ENCODE results near the gene KCNK2. TPM values are rescaled to one million over a fixed set of nuclear protein-coding genes. Genes with fewer than 3 reads are reported as not detected.

KCNK2 gene
- total RNA-seq, 1 donor from 2014 or later: 0.26 TPM

GRCh38 chr1:215095524-215095923 lies 13.0 kb downstream of the KCNK2 start:
- no peaks in the 10 kb centered on the region for H3K4me1 ChIP-seq
- TF ChIP-seq CTCF (IDR thresholded peaks at IDR 0.05): no peak
- H3K9me3 ChIP-seq: no peaks in the 10 kb centered on the region
- no peak overlapping the region for H3K27ac ChIP-seq
- H3K4me3 ChIP-seq: no peak overlapping the region
- no peak for ATAC-seq
- no peaks in the 10 kb centered on the region for H3K27me3 ChIP-seq
- no peaks in the 10 kb centered on the region for H3K36me3 ChIP-seq
- no peak for DNase-seq
- intact Hi-C loops (cut with DNase I): no loop called here

- H3K27me3 ChIP-seq: no peaks in the 10 kb centered on the region
- DNase-seq (no peak), ATAC-seq (no peak)
- no peaks in the 10 kb centered on the region for H3K4me1 ChIP-seq
- H3K4me3 ChIP-seq: no peak overlapping the region
- no peak for TF ChIP-seq CTCF (IDR thresholded peaks at IDR 0.05)
- intact Hi-C loops (cut with DNase I): no loop called here
- no peaks in the 10 kb centered on the region for H3K36me3 ChIP-seq
- no peak overlapping the region for H3K27ac ChIP-seq
- no peaks in the 10 kb centered on the region for H3K9me3 ChIP-seq
Observed at GRCh38 chr1:215101511-215101910, 19.0 kb downstream of the KCNK2 start.

DNA sequence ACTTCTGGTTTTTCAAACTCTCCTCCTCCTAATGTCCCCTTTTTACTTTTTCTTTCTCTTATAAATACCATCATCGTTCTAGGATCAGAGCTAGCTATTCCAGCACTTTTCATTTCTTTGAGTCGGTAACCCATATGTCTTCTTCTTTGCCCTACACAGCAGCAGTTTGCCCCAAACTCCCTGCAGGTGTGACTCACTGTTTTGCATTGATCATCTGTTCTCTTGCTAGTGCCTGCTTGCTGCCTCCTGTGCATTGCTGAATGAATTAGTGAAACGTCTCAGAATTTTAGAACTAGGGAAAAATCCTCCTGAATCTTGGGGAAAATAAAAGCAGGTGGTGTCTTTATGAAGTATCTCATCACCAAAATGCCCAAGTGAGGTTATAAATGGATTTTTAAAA lies 21.7 kb downstream of the KCNK2 start:
- no peak overlapping the region for H3K27ac ChIP-seq
- H3K4me3 ChIP-seq: no peak overlapping the region
- no peak for TF ChIP-seq CTCF (IDR thresholded peaks at IDR 0.05)
- ATAC-seq (no peak), DNase-seq (no peak)
- no peaks in the 10 kb centered on the region for H3K9me3 ChIP-seq
- no peaks in the 10 kb centered on the region for H3K36me3 ChIP-seq
- no peaks in the 10 kb centered on the region for H3K4me1 ChIP-seq
- intact Hi-C loops (cut with DNase I): no loop called here
- H3K27me3 ChIP-seq: no peaks in the 10 kb centered on the region

GRCh38 chr1:215106067-215106466 lies 23.5 kb downstream of the KCNK2 start:
- intact Hi-C loops (cut with DNase I): no loop called here
- no peak for TF ChIP-seq CTCF (IDR thresholded peaks at IDR 0.05)

DNA sequence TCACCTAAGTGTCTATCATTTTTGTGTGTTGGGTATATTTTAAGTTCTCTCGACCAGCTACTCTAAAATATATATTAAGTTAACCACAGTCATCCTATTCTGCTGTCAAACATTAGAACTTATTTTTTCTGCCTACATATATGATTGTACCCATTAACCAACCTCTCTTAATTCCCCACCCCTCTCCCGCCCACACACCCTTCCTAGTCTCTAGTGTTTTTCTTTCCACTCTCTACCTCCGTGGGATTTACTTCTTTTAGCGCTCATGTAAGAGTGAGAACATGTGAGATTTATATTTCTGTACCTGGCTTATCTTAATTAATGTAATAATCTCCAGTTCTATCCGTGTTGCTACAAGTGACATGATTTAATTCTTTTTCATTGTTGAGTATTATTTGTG lies 26.6 kb downstream of the KCNK2 start:
- Histone ChIP-seq H3K4me3 (no peak overlapping the region), H3K27me3 (no peaks in the 10 kb centered on the region), H3K27ac (no peak overlapping the region), H3K36me3 (no peaks in the 10 kb centered on the region), H3K4me1 (no peaks in the 10 kb centered on the region), H3K9me3 (no peaks in the 10 kb centered on the region)
- intact Hi-C loops (cut with DNase I): no loop called here
- ATAC-seq: no peak
- no peak for TF ChIP-seq CTCF (IDR thresholded peaks at IDR 0.05)
- no peak for DNase-seq

More at GRCh38 chr1:215106067-215106466, 23.5 kb downstream of the KCNK2 start:
- H3K27ac ChIP-seq: no peak overlapping the region
- H3K27me3 ChIP-seq: no peaks in the 10 kb centered on the region
- H3K36me3 ChIP-seq: no peaks in the 10 kb centered on the region
- H3K4me1 ChIP-seq: no peaks in the 10 kb centered on the region
- H3K4me3 ChIP-seq: no peak overlapping the region
- ATAC-seq: no peak
- H3K9me3 ChIP-seq: no peaks in the 10 kb centered on the region
- no peak for DNase-seq

- Histone ChIP-seq H3K36me3 (no peaks in the 10 kb centered on the region), H3K27ac (no peak overlapping the region), H3K4me1 (no peaks in the 10 kb centered on the region), H3K9me3 (no peaks in the 10 kb centered on the region), H3K27me3 (no peaks in the 10 kb centered on the region), H3K4me3 (no peak overlapping the region)
- TF ChIP-seq CTCF (IDR thresholded peaks at IDR 0.05): no peak
- intact Hi-C loops (cut with DNase I): no loop called here
- no peak for ATAC-seq
- DNase-seq: no peak
Observed at GRCh38 chr1:215111916-215112315, 29.4 kb downstream of the KCNK2 start.
